Prostate gland (tissue), 2 donors: Measurements from ENCODE around the gene PSMD14.

Experiments
- POLR2AphosphoS5 ChIP-seq: sonication (generic); formaldehyde crosslinking; IDR thresholded peaks from one replicate; pipeline ENCODE4 v1.6.1; 2017; ENCODE audit warnings: antibody characterized with exemption
- TF ChIP-seq, protein P1 (sequence below), 4 experiments: fragments of 200-600 bp in 2 of 4; fragments of 450-650 bp in 2 of 4; sonication (generic) in 2 of 4; IDR thresholded peaks; 1 replicate in 3 of 4; 2 replicates in 1 of 4; pipeline ENCODE4 v1.5.1; 2016 to 2019; ENCODE audit warnings: antibody characterized with exemption in 4 of 4, mild to moderate bottlenecking in 2 of 4, moderate library complexity in 2 of 4

DNA sequence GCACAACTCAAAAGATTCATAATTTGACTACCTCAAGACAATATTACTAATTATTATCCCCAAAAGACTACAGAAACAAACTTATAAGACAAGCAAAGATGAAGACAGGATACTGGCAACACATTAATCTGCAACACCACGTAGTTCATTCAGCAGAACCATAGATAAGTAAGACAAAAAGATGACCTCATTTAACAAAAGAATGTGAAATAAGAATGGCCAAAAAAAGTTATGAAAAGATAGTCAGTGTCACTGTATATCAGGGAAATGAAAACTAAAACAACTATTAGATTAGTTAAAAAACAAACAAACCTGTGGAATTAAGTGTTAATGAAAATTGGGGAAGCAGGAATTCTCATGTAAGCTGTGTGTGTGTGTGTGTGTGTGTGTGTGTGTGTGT lies 19.4 kb downstream of the PSMD14 start:
- TF ChIP-seq, protein P1, sequence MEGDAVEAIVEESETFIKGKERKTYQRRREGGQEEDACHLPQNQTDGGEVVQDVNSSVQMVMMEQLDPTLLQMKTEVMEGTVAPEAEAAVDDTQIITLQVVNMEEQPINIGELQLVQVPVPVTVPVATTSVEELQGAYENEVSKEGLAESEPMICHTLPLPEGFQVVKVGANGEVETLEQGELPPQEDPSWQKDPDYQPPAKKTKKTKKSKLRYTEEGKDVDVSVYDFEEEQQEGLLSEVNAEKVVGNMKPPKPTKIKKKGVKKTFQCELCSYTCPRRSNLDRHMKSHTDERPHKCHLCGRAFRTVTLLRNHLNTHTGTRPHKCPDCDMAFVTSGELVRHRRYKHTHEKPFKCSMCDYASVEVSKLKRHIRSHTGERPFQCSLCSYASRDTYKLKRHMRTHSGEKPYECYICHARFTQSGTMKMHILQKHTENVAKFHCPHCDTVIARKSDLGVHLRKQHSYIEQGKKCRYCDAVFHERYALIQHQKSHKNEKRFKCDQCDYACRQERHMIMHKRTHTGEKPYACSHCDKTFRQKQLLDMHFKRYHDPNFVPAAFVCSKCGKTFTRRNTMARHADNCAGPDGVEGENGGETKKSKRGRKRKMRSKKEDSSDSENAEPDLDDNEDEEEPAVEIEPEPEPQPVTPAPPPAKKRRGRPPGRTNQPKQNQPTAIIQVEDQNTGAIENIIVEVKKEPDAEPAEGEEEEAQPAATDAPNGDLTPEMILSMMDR (IDR thresholded peaks at IDR 0.05) = no peak
- TF ChIP-seq POLR2AphosphoS5 = no peak
